ENCODE results near the gene SLC48A1.
"Not testable (repeated sequence)": the region's sequence is repeated elsewhere in the genome, so short reads cannot be mapped to it uniquely, and the experiment has no call there.

Gene SLC48A1

GRCh38 chr12:47794679-47795078 is 21.6 kb downstream of the SLC48A1 start:
- no peak for DNase-seq

- no peak for DNase-seq
Measured at GRCh38 chr12:47795121-47795813, 22.2 kb downstream of the SLC48A1 start.

GRCh38 chr12:47795814-47796411 is 22.9 kb downstream of the SLC48A1 start:
- no peak for DNase-seq

GRCh38 chr12:47797441-47797840 is 24.4 kb downstream of the SLC48A1 start:
- DNase-seq = peak in 1 of 2 experiments; percentile 7

GRCh38 chr12:47798382-47798948 is 25.4 kb downstream of the SLC48A1 start:
- DNase-seq = no peak

GRCh38 chr12:47799357-47799955 is 26.4 kb downstream of the SLC48A1 start:
- DNase-seq = no peak

- DNase-seq = no peak
Measured at GRCh38 chr12:47800582-47800981, 27.5 kb downstream of the SLC48A1 start.

GRCh38 chr12:47801170-47801903 is 28.3 kb downstream of the SLC48A1 start:
- no peak for DNase-seq

- no peak for DNase-seq
Measured at GRCh38 chr12:47801904-47802246, 28.8 kb downstream of the SLC48A1 start.

GRCh38 chr12:47802312-47802711 is 29.3 kb downstream of the SLC48A1 start:
- no peak for DNase-seq

GRCh38 chr12:47803191-47803875 is 30.3 kb downstream of the SLC48A1 start:
- DNase-seq = no peak

GRCh38 chr12:47804171-47804570 is 31.1 kb downstream of the SLC48A1 start:
- DNase-seq = no peak

GRCh38 chr12:47805417-47805816 is 32.4 kb downstream of the SLC48A1 start:
- no peak for DNase-seq

GRCh38 chr12:47807338-47807737 is 34.3 kb downstream of the SLC48A1 start:
- no peak for DNase-seq

GRCh38 chr12:47808050-47808449 is 35.0 kb downstream of the SLC48A1 start:
- DNase-seq = peak in 1 of 2 experiments; percentile 37

- DNase-seq = no peak
Measured at GRCh38 chr12:47808574-47809365, 35.7 kb downstream of the SLC48A1 start.

GRCh38 chr12:47809518-47809917 is 36.5 kb downstream of the SLC48A1 start:
- DNase-seq = not testable (repeated sequence)

GRCh38 chr12:47811072-47811396 is 38.0 kb downstream of the SLC48A1 start:
- peak; percentile 10 to 60 for DNase-seq

- DNase-seq = no peak
Measured at GRCh38 chr12:47811581-47812484, 38.8 kb downstream of the SLC48A1 start.

GRCh38 chr12:47812797-47813510 is 39.9 kb downstream of the SLC48A1 start:
- no peak for DNase-seq
